ENCODE data around the gene CAPZA3.

DNA sequence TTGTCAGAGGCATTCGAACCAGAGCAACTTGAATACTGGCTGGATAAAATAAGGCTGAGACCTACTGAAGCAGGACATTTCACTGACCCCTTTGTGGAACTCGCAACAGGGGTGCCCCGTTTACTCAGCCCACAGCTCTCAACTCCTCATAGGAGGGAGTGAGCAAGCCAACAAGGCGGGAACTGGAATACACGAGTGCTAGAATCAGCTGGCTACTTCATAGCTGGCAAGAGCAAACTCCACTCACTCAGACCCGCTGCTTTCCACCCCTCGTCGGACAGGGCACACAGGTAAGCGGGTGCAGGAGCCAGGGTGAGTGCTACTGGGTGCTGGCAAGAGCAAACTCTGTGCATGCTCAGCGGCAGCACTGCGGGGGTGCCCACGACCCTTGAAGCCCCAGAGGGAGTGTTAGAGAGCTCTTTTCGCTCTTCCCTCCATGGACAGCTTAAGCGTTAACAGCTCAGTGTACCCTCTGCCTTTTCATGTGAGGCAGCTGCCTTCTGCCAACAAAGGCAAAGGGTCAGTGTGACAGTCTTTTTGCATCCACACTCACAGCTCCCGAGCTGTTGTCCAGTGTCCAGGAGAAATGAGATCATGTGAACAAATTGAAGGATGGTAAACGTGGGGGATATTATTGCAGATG, 15.7 kb downstream of the CAPZA3 start:
- TF ChIP-seq CTCF (IDR thresholded peaks at IDR 0.05) = no peak
- no peak for TF ChIP-seq POLR2A (IDR thresholded peaks at IDR 0.05)
